Measurements from ENCODE around the gene GPR152. TPM values are rescaled to one million over a fixed set of nuclear protein-coding genes. Genes with fewer than 3 reads are reported as not detected.
"Not testable (repeated sequence)": the region's sequence is repeated elsewhere in the genome, so short reads cannot be mapped to it uniquely, and the experiment has no call there.

Gene GPR152
- total and polyA plus RNA-seq, 4 donors = not detected

- H3K36me3 ChIP-seq (ENCODE audit: control insufficient read depth in 1 of 2, insufficient read depth in 2 of 2, low read length in 1 of 2) = no peaks in the 10 kb centered on the region
- H3K9me3 ChIP-seq (ENCODE audit: control insufficient read depth, low read length) = no peaks in the 10 kb centered on the region
- WGBS, 2 donors = 56 to 58% methylated on average over 15 of the region's 15 CpGs
- H3K27me3 ChIP-seq (ENCODE audit: control insufficient read depth in 1 of 2, insufficient read depth in 2 of 2, low read length in 1 of 2) = no peaks in the 10 kb centered on the region
- no peak overlapping the region for H3K27ac ChIP-seq (ENCODE audit: low read depth in 1 of 2, low read length in 2 of 2)
- no peak for DNase-seq
- H3K4me3 ChIP-seq (ENCODE audit: low read length in 2 of 2) = no peak overlapping the region
- ATAC-seq (ENCODE audit: low FRiP score) = no peak
- no peaks in the 10 kb centered on the region for H3K4me1 ChIP-seq (ENCODE audit: control insufficient read depth in 1 of 2, insufficient read depth in 2 of 2, low read length in 2 of 2)
- intact Hi-C loops (cut with DNase I) = no loop called here
Observed at GRCh38 chr11:67490727-67491065, 38.2 kb upstream of the GPR152 start.

- no peaks in the 10 kb centered on the region for H3K36me3 ChIP-seq (ENCODE audit: control insufficient read depth in 1 of 2, insufficient read depth in 2 of 2, low read length in 1 of 2)
- intact Hi-C loops (cut with DNase I) = no loop called here
- no peak overlapping the region for H3K4me3 ChIP-seq (ENCODE audit: low read length in 2 of 2)
- DNase-seq = peak in 1 of 2 donors; percentile 43
- ATAC-seq (ENCODE audit: low FRiP score) = no peak
- no peaks in the 10 kb centered on the region for H3K9me3 ChIP-seq (ENCODE audit: control insufficient read depth, low read length)
- no peaks in the 10 kb centered on the region for H3K27me3 ChIP-seq (ENCODE audit: control insufficient read depth in 1 of 2, insufficient read depth in 2 of 2, low read length in 1 of 2)
- H3K4me1 ChIP-seq (ENCODE audit: control insufficient read depth in 1 of 2, insufficient read depth in 2 of 2, low read length in 2 of 2) = no peaks in the 10 kb centered on the region
- no peak overlapping the region for H3K27ac ChIP-seq (ENCODE audit: low read depth in 1 of 2, low read length in 2 of 2)
- WGBS, 2 donors = 82% methylated on average over 23 of the region's 23 CpGs
Observed at GRCh38 chr11:67489885-67490726, 37.6 kb upstream of the GPR152 start.

- DNase-seq (peak; percentile 36 to 75), ATAC-seq (ENCODE audit: low FRiP score) (no peak)
- 80 to 81% methylated on average over 24 to 25 of the region's 25 CpGs for WGBS, 2 donors
- no peak overlapping the region for H3K4me3 ChIP-seq (ENCODE audit: low read length in 2 of 2)
- no peaks in the 10 kb centered on the region for H3K27me3 ChIP-seq (ENCODE audit: control insufficient read depth in 1 of 2, insufficient read depth in 2 of 2, low read length in 1 of 2)
- intact Hi-C loops (cut with DNase I) = no loop called here
- no peaks in the 10 kb centered on the region for H3K36me3 ChIP-seq (ENCODE audit: control insufficient read depth in 1 of 2, insufficient read depth in 2 of 2, low read length in 1 of 2)
- no peak overlapping the region for H3K27ac ChIP-seq (ENCODE audit: low read depth in 1 of 2, low read length in 2 of 2)
- H3K4me1 ChIP-seq (ENCODE audit: control insufficient read depth in 1 of 2, insufficient read depth in 2 of 2, low read length in 2 of 2) = no peaks in the 10 kb centered on the region
- no peaks in the 10 kb centered on the region for H3K9me3 ChIP-seq (ENCODE audit: control insufficient read depth, low read length)
Observed at GRCh38 chr11:67489203-67489884, 36.8 kb upstream of the GPR152 start.

GRCh38 chr11:67486481-67487195 lies 34.1 kb upstream of the GPR152 start:
- Histone ChIP-seq H3K27me3 (ENCODE audit: control insufficient read depth in 1 of 2, insufficient read depth in 2 of 2, low read length in 1 of 2) (no peaks in the 10 kb centered on the region), H3K36me3 (ENCODE audit: control insufficient read depth in 1 of 2, insufficient read depth in 2 of 2, low read length in 1 of 2) (no peaks in the 10 kb centered on the region), H3K4me3 (ENCODE audit: low read length in 2 of 2) (no peak overlapping the region), H3K4me1 (ENCODE audit: control insufficient read depth in 1 of 2, insufficient read depth in 2 of 2, low read length in 2 of 2) (peaks cover 0 to 3% of the 10 kb centered on the region in 2 donors), H3K9me3 (ENCODE audit: control insufficient read depth, low read length) (no peaks in the 10 kb centered on the region), H3K27ac (ENCODE audit: low read depth in 1 of 2, low read length in 2 of 2) (no peak overlapping the region)
- intact Hi-C loops (cut with DNase I) = no loop called here
- no peak for ATAC-seq (ENCODE audit: low FRiP score)
- peak in 1 of 2 donors; percentile 37 for DNase-seq
- WGBS, 2 donors = 87 to 89% methylated on average over 20 of the region's 20 CpGs

GRCh38 chr11:67485873-67486361 lies 33.4 kb upstream of the GPR152 start:
- H3K9me3 ChIP-seq (ENCODE audit: control insufficient read depth, low read length); H3K27ac ChIP-seq (ENCODE audit: low read depth in 1 of 2, low read length in 2 of 2); intact Hi-C loops (cut with DNase I); ATAC-seq (ENCODE audit: low FRiP score); H3K27me3 ChIP-seq (ENCODE audit: control insufficient read depth in 1 of 2, insufficient read depth in 2 of 2, low read length in 1 of 2); H3K4me3 ChIP-seq (ENCODE audit: low read length in 2 of 2); H3K36me3 ChIP-seq (ENCODE audit: control insufficient read depth in 1 of 2, insufficient read depth in 2 of 2, low read length in 1 of 2); H3K4me1 ChIP-seq (ENCODE audit: control insufficient read depth in 1 of 2, insufficient read depth in 2 of 2, low read length in 2 of 2): not testable (repeated sequence)
- WGBS, 2 donors = 90 to 91% methylated on average over 7 of the region's 7 CpGs
- DNase-seq = peak in 1 of 2 donors; percentile 47

- Histone ChIP-seq H3K27me3 (ENCODE audit: control insufficient read depth in 1 of 2, insufficient read depth in 2 of 2, low read length in 1 of 2) (no peaks in the 10 kb centered on the region), H3K4me3 (ENCODE audit: low read length in 2 of 2) (no peak overlapping the region), H3K27ac (ENCODE audit: low read depth in 1 of 2, low read length in 2 of 2) (no peak overlapping the region), H3K9me3 (ENCODE audit: control insufficient read depth, low read length) (no peaks in the 10 kb centered on the region), H3K4me1 (ENCODE audit: control insufficient read depth in 1 of 2, insufficient read depth in 2 of 2, low read length in 2 of 2) (peaks cover 0 to 3% of the 10 kb centered on the region in 2 donors), H3K36me3 (ENCODE audit: control insufficient read depth in 1 of 2, insufficient read depth in 2 of 2, low read length in 1 of 2) (no peaks in the 10 kb centered on the region)
- intact Hi-C loops (cut with DNase I) = no loop called here
- WGBS, 2 donors = 77 to 81% methylated on average over 11 of the region's 11 CpGs
- DNase-seq (peak; percentile 66 to 75), ATAC-seq (ENCODE audit: low FRiP score) (no peak)
Observed at GRCh38 chr11:67484847-67485311, 32.4 kb upstream of the GPR152 start.

GRCh38 chr11:67483831-67484665 lies 31.5 kb upstream of the GPR152 start:
- Histone ChIP-seq H3K4me3 (ENCODE audit: low read length in 2 of 2) (no peak overlapping the region), H3K27ac (ENCODE audit: low read depth in 1 of 2, low read length in 2 of 2) (no peak overlapping the region)
- intact Hi-C loops (cut with DNase I) = no loop called here

More at GRCh38 chr11:67483831-67484665, 31.5 kb upstream of the GPR152 start:
- 81 to 87% methylated on average over 16 of the region's 16 CpGs for WGBS, 2 donors
- H3K36me3 ChIP-seq (ENCODE audit: control insufficient read depth in 1 of 2, insufficient read depth in 2 of 2, low read length in 1 of 2) = no peaks in the 10 kb centered on the region
- DNase-seq (peak in 1 of 2 donors; percentile 24), ATAC-seq (ENCODE audit: low FRiP score) (no peak)
- peaks cover 0 to 3% of the 10 kb centered on the region in 2 donors for H3K4me1 ChIP-seq (ENCODE audit: control insufficient read depth in 1 of 2, insufficient read depth in 2 of 2, low read length in 2 of 2)
- H3K9me3 ChIP-seq (ENCODE audit: control insufficient read depth, low read length) = no peaks in the 10 kb centered on the region
- H3K27me3 ChIP-seq (ENCODE audit: control insufficient read depth in 1 of 2, insufficient read depth in 2 of 2, low read length in 1 of 2) = no peaks in the 10 kb centered on the region
